Neural progenitor cell (in vitro differentiated cells): ENCODE measurements around the gene RHBDL2.

Experiments
- EZH2phosphoT487 ChIP-seq: fragments of 200-600 bp; sonication (generic); IDR thresholded peaks from 2 replicates; pipeline ENCODE4 v1.6.1; 2017; ENCODE audit warnings: antibody characterized with exemption
- TF ChIP-seq, protein P1 (sequence below): fragments of 200-600 bp; sonication (generic); IDR thresholded peaks from 2 replicates; pipeline ENCODE4 v1.5.1; 2017; ENCODE audit warnings: antibody characterized with exemption, mild to moderate bottlenecking

DNA sequence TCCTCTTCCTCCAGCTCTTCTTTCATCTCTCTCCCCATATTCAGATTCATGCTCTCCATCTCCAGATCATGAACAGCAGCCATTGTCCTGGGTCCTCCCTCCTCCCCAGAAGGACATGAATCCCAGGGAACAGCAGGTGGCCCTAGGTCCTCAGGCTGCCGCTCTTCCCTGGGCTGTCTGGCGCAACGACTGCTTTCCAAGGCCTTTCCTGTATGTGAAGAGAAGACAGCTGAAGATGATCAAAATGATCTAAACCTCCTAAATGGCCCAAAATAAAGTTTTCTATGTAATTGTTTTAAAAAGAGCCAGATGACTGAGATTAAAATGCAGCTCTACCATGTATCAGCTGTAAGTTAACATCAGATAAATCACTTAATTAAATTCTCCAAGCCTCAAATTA lies 22.5 kb downstream of the RHBDL2 start:
- TF ChIP-seq, protein P1, sequence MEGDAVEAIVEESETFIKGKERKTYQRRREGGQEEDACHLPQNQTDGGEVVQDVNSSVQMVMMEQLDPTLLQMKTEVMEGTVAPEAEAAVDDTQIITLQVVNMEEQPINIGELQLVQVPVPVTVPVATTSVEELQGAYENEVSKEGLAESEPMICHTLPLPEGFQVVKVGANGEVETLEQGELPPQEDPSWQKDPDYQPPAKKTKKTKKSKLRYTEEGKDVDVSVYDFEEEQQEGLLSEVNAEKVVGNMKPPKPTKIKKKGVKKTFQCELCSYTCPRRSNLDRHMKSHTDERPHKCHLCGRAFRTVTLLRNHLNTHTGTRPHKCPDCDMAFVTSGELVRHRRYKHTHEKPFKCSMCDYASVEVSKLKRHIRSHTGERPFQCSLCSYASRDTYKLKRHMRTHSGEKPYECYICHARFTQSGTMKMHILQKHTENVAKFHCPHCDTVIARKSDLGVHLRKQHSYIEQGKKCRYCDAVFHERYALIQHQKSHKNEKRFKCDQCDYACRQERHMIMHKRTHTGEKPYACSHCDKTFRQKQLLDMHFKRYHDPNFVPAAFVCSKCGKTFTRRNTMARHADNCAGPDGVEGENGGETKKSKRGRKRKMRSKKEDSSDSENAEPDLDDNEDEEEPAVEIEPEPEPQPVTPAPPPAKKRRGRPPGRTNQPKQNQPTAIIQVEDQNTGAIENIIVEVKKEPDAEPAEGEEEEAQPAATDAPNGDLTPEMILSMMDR = no peak
- TF ChIP-seq EZH2phosphoT487 = no peak
